HG02623 (cell line): ENCODE results near the gene ITIH3.

ENCODE experiments used
- ATAC-seq: cut with Tn5 transposase; IDR thresholded peaks from one replicate; pipeline ENCODE4 v1.9.1; 2021; ENCODE audit warnings: moderate library complexity; ENCODE audit not compliant: unreplicated experiment

The ITIH3 gene

DNA sequence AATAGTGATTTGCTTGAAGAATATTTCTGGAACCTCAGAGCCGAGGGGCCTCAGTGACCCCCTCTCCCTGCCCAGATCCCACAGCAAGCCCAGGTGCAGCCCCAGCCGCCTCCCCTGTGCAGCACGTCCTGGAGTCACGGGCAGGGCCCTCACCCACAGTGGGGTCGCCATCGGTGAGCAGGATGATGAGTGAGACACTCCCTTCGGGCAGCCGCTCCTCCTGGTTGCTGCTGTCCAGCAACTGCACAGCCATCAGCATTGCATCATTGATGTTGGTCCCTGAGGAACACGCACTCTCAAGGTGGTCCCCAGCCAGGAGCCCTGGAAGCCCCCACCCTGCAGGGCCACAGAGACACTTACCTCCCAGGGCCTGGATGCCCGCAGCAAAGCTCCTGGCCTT is 29.4 kb downstream of the ITIH3 start:
- no peak for ATAC-seq

DNA sequence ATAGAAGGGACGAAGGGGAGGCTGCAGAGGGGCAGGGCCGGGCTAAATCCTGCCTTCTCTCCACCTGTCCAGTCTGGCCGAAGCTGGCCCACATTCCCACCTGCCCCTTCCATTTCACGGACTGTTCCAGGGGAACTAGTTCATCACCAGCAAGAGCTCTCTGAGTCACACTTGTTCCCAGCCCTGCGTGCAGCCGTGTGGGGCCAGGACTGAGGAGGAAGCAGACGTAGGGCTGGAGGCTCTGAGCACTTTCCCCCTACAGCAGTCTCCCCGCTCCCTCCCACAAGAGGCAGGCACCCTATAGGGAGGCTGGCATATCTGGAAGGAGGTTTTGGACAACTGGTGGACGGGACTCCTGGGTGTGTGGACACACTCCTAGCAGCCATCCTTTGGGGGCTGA is 32.8 kb downstream of the ITIH3 start:
- ATAC-seq: no peak

GRCh38 chr3:52827866-52828376 is 33.3 kb downstream of the ITIH3 start:
- ATAC-seq: no peak

DNA sequence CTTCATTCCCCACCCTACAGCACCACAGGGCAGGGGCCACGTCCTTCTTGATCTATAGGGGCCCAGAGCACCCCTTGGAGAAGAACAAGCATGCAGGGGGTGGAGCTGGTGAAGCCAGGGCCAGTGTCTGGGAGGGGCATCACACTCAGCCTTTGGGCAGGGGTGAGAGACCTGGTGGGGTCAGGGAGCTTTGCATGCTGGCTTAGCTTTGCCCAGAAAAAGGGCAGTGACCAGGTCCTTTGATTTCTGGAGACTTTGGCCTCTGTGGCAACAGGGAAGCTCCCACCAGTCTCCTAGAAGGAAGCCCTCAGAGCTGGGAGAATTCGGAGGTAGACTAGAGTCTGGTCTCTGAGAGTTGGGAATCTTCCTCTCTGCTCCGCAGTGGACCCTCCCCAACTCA is 34.9 kb downstream of the ITIH3 start:
- no peak for ATAC-seq

DNA sequence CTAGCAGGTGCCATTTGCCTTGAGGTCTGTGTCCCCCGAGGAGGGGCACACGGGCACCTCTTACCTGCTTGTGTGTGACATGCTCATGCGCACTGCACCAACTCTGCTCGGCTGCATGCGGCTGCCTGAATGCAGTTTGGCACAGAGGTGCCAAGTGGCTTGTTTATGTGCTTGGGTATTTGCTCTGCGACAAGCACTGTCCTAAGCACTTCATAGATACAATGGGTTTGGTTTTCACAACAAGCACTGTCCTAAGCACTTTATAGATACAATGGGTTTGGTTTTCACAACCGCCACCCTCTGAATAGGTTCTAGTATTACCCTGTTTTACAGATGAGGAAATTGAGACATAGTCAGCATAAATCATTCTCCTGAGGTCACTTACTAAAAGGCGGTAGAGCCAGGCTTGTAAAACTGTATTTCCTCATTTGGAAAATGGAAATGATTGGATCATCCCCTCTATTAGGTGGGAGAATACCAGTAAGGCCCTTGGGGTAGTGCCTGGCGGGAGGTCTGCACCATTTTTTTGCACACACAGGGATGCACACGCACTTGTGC is 35.4 kb downstream of the ITIH3 start:
- no peak for ATAC-seq

- no peak for ATAC-seq
Measured at GRCh38 chr3:52830535-52831258, 36.1 kb downstream of the ITIH3 start, which contains the start of gene ITIH4. TSS of gene ITIH4 (minus strand) at chr3:52830672. CDS start at chr3:52830642, 30 bp downstream.

GRCh38 chr3:52831500-52832301 is 37.1 kb downstream of the ITIH3 start:
- no peak for ATAC-seq

GRCh38 chr3:52833202-52833601 is 38.6 kb downstream of the ITIH3 start:
- no peak for ATAC-seq

GRCh38 chr3:52834871-52835501 is 40.4 kb downstream of the ITIH3 start, which contains the start of gene MUSTN1:
TSS of gene MUSTN1 (minus strand) at chr3:52835019. CDS start at chr3:52834948, 71 bp downstream.
- no peak for ATAC-seq

DNA sequence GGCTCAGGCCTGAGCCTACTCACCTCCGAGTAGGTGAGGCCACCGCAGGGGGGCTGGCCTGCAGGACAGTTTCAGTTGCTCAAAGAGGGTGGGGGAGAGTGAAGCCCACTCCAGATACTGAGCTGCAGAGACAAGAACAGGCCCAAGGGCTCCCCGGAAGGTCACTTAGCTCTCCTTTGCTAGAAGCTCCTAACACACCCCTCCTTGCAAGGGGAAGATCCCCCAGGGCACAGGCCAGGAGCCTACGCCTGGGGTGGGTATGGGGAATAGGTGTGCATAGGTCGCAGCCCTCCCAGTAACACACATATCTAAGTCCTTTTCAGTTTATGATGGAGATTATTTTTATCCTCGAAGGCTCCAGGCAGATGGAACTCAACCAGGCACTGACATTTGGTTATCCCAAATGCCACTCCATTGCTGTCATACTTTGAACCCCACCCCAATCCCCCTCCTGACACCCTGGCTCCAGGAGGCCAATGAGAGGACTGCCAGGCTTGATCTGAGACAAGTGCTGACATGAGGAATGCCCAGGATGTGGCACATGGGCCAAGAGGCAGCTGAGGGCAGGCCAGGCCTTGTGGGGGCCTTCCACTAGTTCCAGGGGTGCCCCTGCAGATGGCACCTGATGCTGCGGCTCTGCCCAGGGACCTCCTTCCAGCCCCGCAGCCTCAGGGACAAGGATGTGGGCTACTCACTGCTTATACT is 41.3 kb downstream of the ITIH3 start:
- ATAC-seq: no peak

DNA sequence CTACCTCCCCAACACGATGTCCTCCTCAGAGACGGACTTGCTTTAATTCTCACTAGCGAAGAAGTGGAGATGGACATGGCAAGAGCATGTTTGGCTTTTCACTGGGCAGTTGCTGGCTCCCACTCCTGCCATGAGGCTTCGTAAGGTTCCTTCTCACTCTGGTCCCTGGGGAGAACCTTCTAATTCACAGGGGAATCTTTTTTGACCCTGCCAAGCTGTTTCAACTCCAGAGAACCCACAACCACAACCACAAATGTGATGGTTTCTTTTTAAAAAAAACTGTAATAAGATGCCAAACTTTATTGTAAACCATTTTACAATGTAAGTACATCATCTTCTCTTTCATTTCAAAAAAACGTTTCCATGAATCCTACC is 41.9 kb downstream of the ITIH3 start:
- ATAC-seq: no peak

GRCh38 chr3:52836986-52837385 is 42.4 kb downstream of the ITIH3 start:
- no peak for ATAC-seq

DNA sequence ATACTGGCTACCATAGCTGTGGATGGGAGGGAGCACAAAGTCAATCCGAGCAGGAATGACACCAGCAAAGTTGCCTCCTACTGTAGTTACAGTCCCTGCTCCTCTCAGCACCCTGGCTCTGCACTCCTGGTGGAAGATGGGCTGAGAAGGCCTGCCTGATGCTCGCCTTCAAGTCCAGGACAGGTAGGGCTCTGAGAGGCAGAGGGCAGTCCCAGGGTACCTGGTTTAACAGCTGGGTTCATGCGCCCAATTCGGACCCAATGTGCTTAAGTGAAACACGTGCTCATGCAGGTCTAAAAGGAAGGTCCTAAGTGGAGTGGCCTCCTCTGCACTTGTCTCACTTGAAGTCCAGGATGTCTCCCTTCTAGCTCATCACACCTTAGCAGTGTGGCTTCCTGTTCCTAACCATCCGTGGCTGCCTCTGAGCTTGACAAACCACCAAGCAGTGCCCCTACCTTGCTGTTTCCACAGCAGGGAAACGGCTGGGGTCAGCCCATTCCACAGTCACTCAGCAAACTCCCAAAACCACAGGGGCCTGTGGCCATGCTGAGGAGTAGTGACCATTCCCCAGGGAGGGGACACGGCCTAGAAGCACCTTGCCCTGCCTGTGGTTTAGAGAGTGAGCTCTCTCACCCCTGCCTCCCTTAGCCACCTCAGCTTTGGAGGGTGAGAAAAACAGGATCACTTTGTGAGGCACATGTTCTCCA is 44.1 kb downstream of the ITIH3 start:
- no peak for ATAC-seq

GRCh38 chr3:52839268-52839575 is 44.6 kb downstream of the ITIH3 start:
- ATAC-seq: no peak

DNA sequence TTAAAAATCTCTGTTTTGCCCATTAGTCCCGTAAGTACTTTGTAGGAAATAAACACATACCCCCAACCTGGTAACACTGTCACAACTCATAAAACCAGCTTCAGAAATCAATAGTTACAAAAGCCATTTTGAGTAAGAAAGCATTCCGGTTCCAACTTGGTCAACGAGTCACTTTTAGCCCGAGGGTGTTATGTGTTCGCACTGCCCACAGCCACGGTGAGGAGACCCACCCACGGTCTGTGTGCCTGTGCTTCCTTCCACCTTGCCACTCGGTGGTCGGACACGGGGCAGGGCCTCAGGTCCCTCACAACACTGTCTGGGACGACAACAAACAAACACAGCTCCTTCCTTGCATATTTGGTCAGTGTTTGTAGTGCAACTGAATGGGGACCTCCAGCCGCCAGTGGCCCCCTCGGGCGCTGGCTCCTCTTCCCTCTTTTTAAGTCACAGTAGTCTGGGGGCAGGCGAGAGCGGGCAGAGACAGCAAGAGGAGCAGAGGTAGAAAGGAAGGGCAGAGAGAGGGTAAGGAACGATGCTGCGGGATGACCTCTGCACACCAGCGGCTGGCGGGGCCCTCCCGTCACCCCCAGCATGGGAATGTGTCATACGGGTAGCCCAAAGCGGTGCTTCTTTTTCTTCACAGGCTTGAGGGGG is 45.4 kb downstream of the ITIH3 start:
- no peak for ATAC-seq

GRCh38 chr3:52841211-52841980 is 46.8 kb downstream of the ITIH3 start:
- no peak for ATAC-seq

- no peak for ATAC-seq
Measured at GRCh38 chr3:52841981-52842340, 47.4 kb downstream of the ITIH3 start.

DNA sequence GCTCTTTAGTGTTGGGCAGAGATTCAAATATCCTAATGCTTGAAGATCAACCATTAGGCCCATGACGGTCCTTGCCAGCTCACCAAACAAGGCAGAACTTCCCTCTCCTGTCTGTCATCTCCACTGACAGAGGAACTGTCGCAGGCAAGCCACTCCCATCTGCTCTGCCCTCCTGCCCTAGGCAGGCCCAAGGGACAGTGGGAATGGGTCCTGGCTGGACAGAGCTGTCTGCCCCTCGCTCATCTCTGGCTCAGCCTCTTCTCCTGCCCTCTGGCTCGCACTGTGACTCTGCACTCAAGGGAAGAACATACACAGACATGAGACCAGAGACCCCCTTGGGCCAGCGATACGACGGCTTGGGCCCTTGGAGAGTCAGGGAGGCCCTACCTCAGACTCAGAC is 47.8 kb downstream of the ITIH3 start:
- ATAC-seq: no peak
